HepG2 (cell line): ENCODE results near the gene COMMD4. TPM values are rescaled to one million over a fixed set of nuclear protein-coding genes. Genes with fewer than 3 reads are reported as not detected.

ENCODE experiments used
- ATAC-seq: fragments of 200-7000 bp; cut with Tn5 transposase; 3 replicates; pipeline ENCODE4 v1.9.1; 2020; ENCODE audit warnings: mild to moderate bottlenecking, moderate library complexity
- BruUV-seq: library from RNA; stranded (reverse); fragments of 400-500 nt; replicated peaks from 2 replicates; lab custom pipeline; 2021; lab: Mats Ljungman, UMichigan
- CTCF ChIA-PET: fragments of 300-600 bp; formaldehyde crosslinking; extraction: SDS; loops from one replicate; lab custom pipeline; 2021; ENCODE audit warnings: low total read pairs, inconsistent platforms, low intra/inter-chr PET ratio; lab: Yijun Ruan, JAX
- POLR2A ChIA-PET: fragments of 350-600 bp; sonication (Branson Sonifier 250); formaldehyde crosslinking; loops from one replicate; lab custom pipeline; 2020; ENCODE audit warnings: antibody characterized with exemption, inconsistent platforms; lab: Yijun Ruan, JAX
- DNase-seq: peaks from one replicate; pipeline ENCODE4 v3.0.0-alpha.2; 2015; ENCODE audit warnings: low spot score
- FAIRE-seq: peaks from 3 replicates; lab custom pipeline; 2011; peaks lifted over from hg19 to GRCh38; lab: Jason Lieb, UNC
- H2AFZ ChIP-seq: one replicate; pipeline ENCODE4 v1.6.1; 2011; ENCODE audit warnings: low read length, inconsistent platforms
- H3K27ac ChIP-seq: fragments of 300-600 bp; 3 replicates; pipeline ENCODE4 v1.8.0; 2011; ENCODE audit warnings: mixed run types, mild to moderate bottlenecking, mixed read lengths, low read length, inconsistent platforms; ENCODE audit not compliant: insufficient read depth; ENCODE audit errors: extremely low read length
- H3K27me3 ChIP-seq, 2 experiments: fragments of 200-600 bp in 1 of 2; 2 replicates in 1 of 2; 3 replicates in 1 of 2; pipeline versions ENCODE4 v1.6.0 to v1.8.0; 2011; ENCODE audit warnings: low read length in 2 of 2, mild to moderate bottlenecking in 2 of 2, moderate library complexity in 2 of 2, inconsistent platforms in 1 of 2; ENCODE audit not compliant: insufficient read depth in 2 of 2, control insufficient read depth in 1 of 2
- H3K36me3 ChIP-seq, 2 experiments: fragments of 200-600 bp in 1 of 2; replicated peaks in 1 of 2; 2 replicates in 1 of 2; 3 replicates in 1 of 2; pipeline versions ENCODE4 v1.5.1 to v1.8.0; 2011; ENCODE audit warnings: low read length in 2 of 2, inconsistent platforms in 1 of 2; ENCODE audit not compliant: insufficient read depth in 2 of 2, control insufficient read depth in 1 of 2
- H3K4me1 ChIP-seq: 2 replicates; pipeline ENCODE4 v1.5.1; 2012; ENCODE audit warnings: low read length, inconsistent platforms; ENCODE audit not compliant: insufficient read depth
- H3K4me2 ChIP-seq: 2 replicates; pipeline ENCODE4 v1.6.0; 2011; ENCODE audit warnings: low read depth, low read length, inconsistent platforms
- H3K4me3 ChIP-seq, 3 experiments: fragments of 200-600 bp in 1 of 3; sonication (generic), shearing (Covaris generic) in 1 of 3; replicated peaks in 1 of 3; 2 replicates each; pipeline ENCODE4 v1.5.1; 2011 to 2016; ENCODE audit warnings: low read length in 3 of 3, inconsistent platforms in 2 of 3, low read depth in 2 of 3, mild to moderate bottlenecking in 2 of 3, control low read depth in 1 of 3, mixed read lengths in 1 of 3; ENCODE audit not compliant: insufficient read depth in 1 of 3
- H3K79me2 ChIP-seq: one replicate; pipeline ENCODE4 v1.6.1; 2011; ENCODE audit warnings: low read length, inconsistent platforms; ENCODE audit not compliant: insufficient read depth
- H3K9ac ChIP-seq: 2 replicates; pipeline ENCODE4 v1.6.0; 2011; ENCODE audit warnings: mild to moderate bottlenecking, low read depth, low read length, inconsistent platforms; ENCODE audit not compliant: insufficient read depth
- H3K9me3 ChIP-seq: 2 replicates; pipeline ENCODE4 v1.5.1; 2012; ENCODE audit warnings: mild to moderate bottlenecking, low read length
- H4K20me1 ChIP-seq: 2 replicates; pipeline ENCODE4 v1.6.0; 2011; ENCODE audit warnings: inconsistent platforms, mild to moderate bottlenecking, low read length, moderate library complexity; ENCODE audit not compliant: insufficient read depth
- ELF4 ChIP-seq: sonication (generic); formaldehyde crosslinking; IDR thresholded peaks from 2 replicates; pipeline ENCODE4 v1.5.0; 2020; ENCODE audit warnings: missing genetic modification reagents, mild to moderate bottlenecking, moderate library complexity, borderline replicate concordance
- FOXC1 ChIP-seq: sonication (generic); formaldehyde crosslinking; IDR thresholded peaks from 2 replicates; pipeline ENCODE4 v1.8.0; 2022; ENCODE audit warnings: mild to moderate bottlenecking, missing genetic modification reagents, borderline replicate concordance
- JUN ChIP-seq: sonication (generic); formaldehyde crosslinking; IDR thresholded peaks from 2 replicates; pipeline ENCODE4 v1.4.0; 2020; ENCODE audit warnings: mild to moderate bottlenecking, missing genetic modification reagents
- KDM6A ChIP-seq: IDR thresholded peaks from 2 replicates; pipeline ENCODE4 v1.6.1; 2016; ENCODE audit warnings: low read depth
- NR2F2 ChIP-seq: IDR thresholded peaks from 2 replicates; pipeline ENCODE4 v1.6.1; 2012; ENCODE audit warnings: low read depth, inconsistent platforms, borderline replicate concordance
- RNF219 ChIP-seq: sonication (generic); formaldehyde crosslinking; IDR thresholded peaks from 2 replicates; pipeline ENCODE4 v1.5.0; 2020; ENCODE audit warnings: mild to moderate bottlenecking, missing genetic modification reagents
- ZNF124 ChIP-seq: sonication (generic); formaldehyde crosslinking; IDR thresholded peaks from 2 replicates; pipeline ENCODE4 v1.4.0; 2020; ENCODE audit warnings: missing genetic modification reagents
- ZNF225 ChIP-seq: sonication (generic); formaldehyde crosslinking; IDR thresholded peaks from 2 replicates; pipeline ENCODE4 v1.4.0; 2020; ENCODE audit warnings: mild to moderate bottlenecking, missing genetic modification reagents
- ZNF33B ChIP-seq: sonication (generic); formaldehyde crosslinking; IDR thresholded peaks from 2 replicates; pipeline ENCODE4 v1.5.1; 2020; ENCODE audit warnings: mild to moderate bottlenecking, missing genetic modification reagents
- ZNF547 ChIP-seq: sonication (generic); formaldehyde crosslinking; IDR thresholded peaks from 2 replicates; pipeline ENCODE4 v1.5.1; 2020; ENCODE audit warnings: mild to moderate bottlenecking, missing genetic modification reagents
- ZNF607 ChIP-seq: sonication (generic); formaldehyde crosslinking; IDR thresholded peaks from 2 replicates; pipeline ENCODE4 v1.5.1; 2020; ENCODE audit warnings: missing genetic modification reagents, mild to moderate bottlenecking, borderline replicate concordance
- ZNF678 ChIP-seq: sonication (generic); formaldehyde crosslinking; IDR thresholded peaks from 2 replicates; pipeline ENCODE4 v1.4.0; 2020; ENCODE audit warnings: mild to moderate bottlenecking, missing genetic modification reagents
- ZNF800 ChIP-seq: sonication (generic); formaldehyde crosslinking; IDR thresholded peaks from 2 replicates; pipeline ENCODE4 v1.4.0; 2020; ENCODE audit warnings: missing genetic modification reagents
- WGBS: methylation state at CpG from one replicate; pipeline ENCODE4 v1.1.6; 2017; ENCODE audit warnings: low lambda C conversion rate; 5-methylcytosine and 5-hydroxymethylcytosine counted together
- in situ Hi-C: cut with HindIII; loops from 2 replicates; pipeline ENCODE4 v1.10.0; 2017; ENCODE audit warnings: low pct_unique_long_range_greater_than_20kb; ENCODE audit not compliant: extremely low pct_ligation_motif_present
- intact Hi-C: fragments of 100-400 bp; cut with micrococcal nuclease; formaldehyde crosslinking; loops from one replicate; pipeline ENCODE4 v1.10.0; 2022; ENCODE audit not compliant: unreplicated experiment
- polyA plus RNA-seq, 8 experiments: library from polyadenylated mRNA; depleted of rRNA in 3 of 8; stranded (reverse) in 7 of 8; unstranded in 1 of 8; fragments of >200 nt; fragmentation: Illumina TruSeq in 4 of 8; extraction: Trizol in 4 of 8; gene quantifications; 2 replicates each; pipeline versions ENCODE4 v1.2.1 to v1.2.3, GENCODE V29; 2011 to 2016; ENCODE audit warnings: low read depth in 4 of 8, missing spikeins in 1 of 8, mixed read lengths in 1 of 8; ENCODE audit not compliant: insufficient read depth in 1 of 8
- total RNA-seq, 5 experiments: library from RNA; depleted of rRNA; stranded (reverse); fragments of >200 nt; fragmentation: Illumina TruSeq; extraction: Trizol; gene quantifications; 2 replicates each; pipeline ENCODE4 v1.2.3, GENCODE V29; 2016; ENCODE audit warnings: low read depth in 1 of 5

COMMD4 gene
- total and polyA plus RNA-seq, 2 of the 13 experiments (the other 11 are each of a cell fraction or from before 2014, with no cell fraction given) = 45.8 to 89.9 TPM

GRCh38 chr15:75371486-75371885 is 35.6 kb downstream of the COMMD4 start:
- intact Hi-C loops = no loop called here
- Histone ChIP-seq H3K79me2 (peaks cover 5% of the 10 kb centered on the region), H3K4me2 (no peak overlapping the region), H3K36me3 (peaks cover 15 to 58% of the 10 kb centered on the region in 2 experiments), H3K27ac (no peak overlapping the region), H3K9me3 (no peaks in the 10 kb centered on the region), H2AFZ (no peak overlapping the region), H3K9ac (no peak overlapping the region), H3K4me3 (no peak overlapping the region), H4K20me1 (0 out of 2 replicates have a peak, but pooled peaks cover 4% of the 10 kb centered on the region), H3K27me3 (no peaks in the 10 kb centered on the region), H3K4me1 (peaks cover 39% of the 10 kb centered on the region)
- 100% methylated on average over 1 of the region's 1 CpG for WGBS
- FAIRE-seq (no peak), ATAC-seq (no peak), DNase-seq (no peak)
- in situ Hi-C loops = no loop called here
- TF ChIP-seq ZNF800 (CRISPR knock-in tag) (no peak), ZNF678 (CRISPR knock-in tag) (no peak), ELF4 (CRISPR knock-in tag) (no peak), ZNF33B (CRISPR knock-in tag) (no peak), KDM6A (CRISPR knock-in tag) (no peak), ZNF124 (no peak), FOXC1 (CRISPR knock-in tag) (no peak), NR2F2 (no peak), RNF219 (no peak), ZNF225 (CRISPR knock-in tag) (no peak), ZNF547 (CRISPR knock-in tag) (no peak), ZNF607 (CRISPR knock-in tag) (no peak), JUN (no peak)
- POLR2A ChIA-PET = interaction anchor here (0.8 kb wide), 1 partner anchor 24 kb away, joined by 3 read pairs; the partner anchor contains the start of gene NEIL1
- BruUV-seq = no TSS peak
- CTCF ChIA-PET = no interaction called here
